ENCODE data around the gene CEACAM19.

- TF ChIP-seq POLR2AphosphoS5 (IDR thresholded peaks at IDR 0.05; ENCODE audit: low read depth, low read length) (no peak), CTCF (IDR thresholded peaks at IDR 0.05) (no peak), SIN3A (IDR thresholded peaks at IDR 0.05; ENCODE audit: borderline replicate concordance, insufficient read depth, low read depth, low read length) (no peak)
Observed at GRCh38 chr19:44704982-44705381, 33.7 kb downstream of the CEACAM19 start.
